HG03095 (cell line): Measurements from ENCODE around the gene RHOV.

Experiments used
- ATAC-seq: cut with Tn5 transposase; IDR thresholded peaks from one replicate; pipeline ENCODE4 v1.9.1; 2021; ENCODE audit warnings: moderate library complexity; ENCODE audit not compliant: unreplicated experiment

Gene RHOV

DNA sequence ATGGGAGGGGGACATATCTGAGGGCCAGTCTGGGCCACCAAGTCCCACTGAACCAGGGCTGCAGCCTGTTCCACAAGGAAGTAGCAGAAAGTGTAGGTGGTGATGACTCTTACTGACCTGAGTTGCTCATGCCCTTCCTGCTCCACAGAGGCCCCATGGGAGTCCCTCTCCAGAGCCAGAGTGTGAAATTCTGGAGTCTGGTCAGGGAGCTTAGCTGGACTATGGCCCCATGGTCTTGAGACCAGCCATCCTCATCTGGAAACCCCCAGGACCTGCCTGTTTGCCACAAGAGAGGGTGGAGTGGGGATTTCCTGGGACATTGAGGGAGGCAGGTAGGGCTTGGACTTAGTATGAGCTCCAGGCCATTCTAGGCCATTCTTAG is 27.2 kb downstream of the RHOV start:
- ATAC-seq, result peak; percentile 19

DNA sequence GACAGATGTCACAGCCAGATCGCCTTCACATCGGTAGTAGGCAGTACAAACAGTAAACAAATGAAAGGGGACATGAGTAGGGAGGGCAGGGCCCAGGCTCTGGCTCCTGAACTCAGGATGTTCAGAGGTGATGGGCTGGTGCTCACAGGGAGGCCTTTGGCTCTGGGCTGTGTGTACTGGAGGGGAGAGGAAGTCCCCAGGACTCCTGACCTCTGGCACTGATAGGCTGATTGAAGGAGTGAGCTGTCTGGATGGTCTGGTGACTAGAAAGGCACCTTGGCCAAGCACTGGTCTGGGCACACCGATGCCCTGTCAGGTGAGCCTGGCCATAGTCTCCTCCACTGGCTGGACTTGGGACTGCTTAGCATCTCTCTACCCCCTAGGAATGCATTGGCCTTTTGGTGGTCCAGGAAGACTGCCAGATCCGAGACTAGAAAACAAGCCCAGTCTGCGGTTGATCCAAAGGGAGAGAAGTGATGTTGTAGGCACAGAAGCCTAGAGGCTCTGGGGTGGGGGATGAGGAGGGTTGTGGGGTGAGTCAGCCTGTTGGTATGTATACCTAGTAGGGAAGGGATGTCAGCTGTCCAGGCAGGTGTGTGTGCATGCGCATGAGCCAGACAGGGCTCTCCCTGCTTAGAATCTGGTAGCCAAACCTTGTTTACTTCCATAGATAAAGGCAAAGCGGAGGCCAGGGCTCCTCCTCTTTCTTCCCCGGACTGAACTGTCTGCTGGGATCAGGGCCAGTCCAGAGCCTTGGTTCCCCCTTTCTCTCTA is 28.3 kb downstream of the RHOV start:
- no peak for ATAC-seq

DNA sequence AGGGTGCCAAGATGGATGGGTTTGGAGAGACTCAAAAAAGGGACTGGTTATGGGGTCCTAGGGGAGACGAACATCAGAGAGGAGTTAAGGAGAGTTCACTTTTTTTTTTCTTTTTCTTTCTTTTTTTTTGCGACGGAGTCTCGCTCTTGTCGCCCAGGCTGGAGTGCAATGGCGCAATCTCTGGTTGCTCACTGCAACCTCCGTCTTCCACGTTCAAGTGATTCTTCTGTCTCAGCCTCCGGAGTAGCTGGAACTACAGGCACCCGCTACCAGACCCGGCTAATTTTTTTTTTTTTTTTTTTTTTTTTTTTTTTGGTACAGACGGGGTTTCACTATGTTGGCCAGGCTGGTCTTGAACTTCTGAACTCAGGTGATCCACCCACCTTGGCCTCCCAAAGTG is 29.0 kb downstream of the RHOV start:
- ATAC-seq, result no peak

DNA sequence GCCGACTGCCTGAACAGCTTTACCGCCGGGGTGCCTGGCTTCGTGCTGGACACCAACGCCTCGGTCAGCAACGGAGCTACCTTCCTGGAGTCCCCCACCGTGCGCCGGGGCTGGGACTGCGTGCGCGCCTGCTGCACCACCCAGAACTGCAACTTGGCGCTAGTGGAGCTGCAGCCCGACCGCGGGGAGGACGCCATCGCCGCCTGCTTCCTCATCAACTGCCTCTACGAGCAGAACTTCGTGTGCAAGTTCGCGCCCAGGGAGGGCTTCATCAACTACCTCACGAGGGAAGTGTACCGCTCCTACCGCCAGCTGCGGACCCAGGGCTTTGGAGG is 29.4 kb downstream of the RHOV start:
- ATAC-seq, result no peak

DNA sequence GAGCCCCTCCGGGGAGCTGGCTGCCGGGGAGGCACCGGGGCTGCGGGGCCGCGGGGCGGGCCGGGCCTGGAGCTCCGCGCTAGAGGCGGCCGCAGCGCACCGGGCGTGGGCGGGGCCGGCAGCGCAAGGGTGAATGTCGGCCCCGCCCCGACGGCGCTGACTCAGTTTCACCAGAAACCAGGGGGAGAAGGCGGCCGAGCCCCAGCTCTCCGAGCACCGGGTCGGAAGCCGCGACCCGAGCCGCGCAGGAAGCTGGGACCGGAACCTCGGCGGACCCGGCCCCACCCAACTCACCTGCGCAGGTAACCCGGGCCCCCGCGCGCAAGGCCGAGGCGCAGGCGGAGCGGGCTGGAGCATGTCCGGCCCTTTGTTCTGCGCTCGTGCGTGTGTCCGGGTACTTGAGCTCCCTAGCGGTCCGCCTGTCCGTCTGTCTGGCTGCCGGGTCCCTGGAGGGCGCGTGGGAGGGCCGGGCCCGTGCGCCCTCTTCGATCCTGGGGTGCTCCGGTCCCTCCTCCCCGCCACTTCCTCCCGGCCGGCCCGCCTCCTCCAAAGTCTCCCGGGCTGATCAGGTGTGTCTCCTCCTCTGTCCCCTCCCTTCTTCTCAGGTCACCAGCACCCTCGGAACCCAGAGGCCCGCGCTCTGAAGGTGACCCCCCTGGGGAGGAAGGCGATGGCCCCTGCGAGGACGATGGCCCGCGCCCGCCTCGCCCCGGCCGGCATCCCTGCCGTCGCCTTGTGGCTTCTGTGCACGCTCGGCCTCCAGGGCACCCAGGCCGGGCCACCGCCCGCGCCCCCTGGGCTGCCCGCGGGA is 29.9 kb downstream of the RHOV start, which contains the start of gene SPINT1:
SPINT1 (plus strand) TSS at position 164 of the 811 bp plus-strand sequence; CDS start at position 671, 507 bp downstream.
- ATAC-seq, result no peak

DNA sequence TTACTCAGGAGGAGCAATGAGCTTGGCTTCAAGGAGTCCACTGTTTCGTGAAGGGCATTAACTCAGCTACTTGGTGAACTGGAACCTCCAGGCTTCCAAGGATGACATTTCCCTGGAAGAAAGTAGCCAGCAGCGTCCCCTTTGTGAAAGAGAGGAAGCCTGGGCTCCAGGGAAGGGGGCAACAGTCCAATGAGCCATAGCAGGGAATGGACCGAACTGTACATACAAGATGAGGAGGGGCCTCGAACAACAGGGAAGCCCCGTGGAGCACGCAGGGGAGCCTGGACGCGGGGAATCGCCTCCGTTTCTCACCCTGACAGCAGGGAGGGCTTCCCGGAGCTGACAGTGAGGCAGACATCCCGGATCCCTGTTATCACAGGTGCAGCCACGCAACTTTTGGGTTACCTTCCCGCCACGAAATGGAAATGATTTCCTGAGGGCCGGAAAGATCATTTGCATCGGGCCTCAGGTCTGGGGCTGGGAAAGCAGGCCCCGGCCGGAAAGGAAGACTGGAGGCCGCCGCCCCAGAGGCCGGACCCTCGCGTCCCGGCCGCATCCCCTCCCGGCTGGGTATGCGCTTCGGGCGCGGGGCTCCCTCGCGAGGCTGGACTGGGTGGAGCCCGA is 30.7 kb downstream of the RHOV start:
- ATAC-seq, result no peak

DNA sequence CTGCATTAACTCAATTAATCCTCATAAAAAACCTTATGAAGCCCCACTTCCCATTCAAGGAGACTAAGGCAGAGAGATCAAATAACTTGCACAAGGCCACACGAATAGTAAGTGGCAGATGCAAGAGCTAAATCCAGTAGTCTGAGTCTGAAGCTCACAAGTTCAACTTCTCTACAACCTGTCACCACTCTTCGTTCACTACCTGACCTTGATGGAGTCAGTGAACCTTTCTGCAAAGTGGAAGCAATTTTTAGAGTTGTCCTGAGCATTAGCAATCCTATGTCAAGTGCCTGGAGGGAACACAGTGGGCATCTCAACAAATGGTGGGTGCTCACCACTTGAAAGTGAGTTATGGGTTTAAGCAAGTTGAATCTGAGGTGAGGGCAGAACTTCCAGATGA is 32.3 kb downstream of the RHOV start:
- no peak for ATAC-seq

DNA sequence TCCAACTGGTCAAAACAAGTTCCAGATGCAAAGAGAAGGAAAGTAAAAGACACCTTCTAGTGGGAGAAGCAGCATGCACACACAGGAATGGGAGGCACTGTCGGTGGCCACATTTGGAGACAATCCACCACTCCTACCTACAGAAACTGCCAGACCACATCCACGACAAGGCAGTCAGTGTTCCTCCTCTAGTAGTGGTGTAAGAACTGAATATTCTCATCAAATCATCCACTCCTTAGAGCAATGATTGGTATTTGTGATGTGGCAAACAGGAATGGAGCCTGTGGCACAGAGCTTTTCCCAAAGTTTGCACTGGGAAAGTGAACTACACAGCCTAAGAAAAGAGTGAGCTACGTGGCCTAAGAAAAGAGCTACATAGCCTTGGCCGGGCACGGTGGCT is 35.3 kb downstream of the RHOV start:
- ATAC-seq, result no peak

DNA sequence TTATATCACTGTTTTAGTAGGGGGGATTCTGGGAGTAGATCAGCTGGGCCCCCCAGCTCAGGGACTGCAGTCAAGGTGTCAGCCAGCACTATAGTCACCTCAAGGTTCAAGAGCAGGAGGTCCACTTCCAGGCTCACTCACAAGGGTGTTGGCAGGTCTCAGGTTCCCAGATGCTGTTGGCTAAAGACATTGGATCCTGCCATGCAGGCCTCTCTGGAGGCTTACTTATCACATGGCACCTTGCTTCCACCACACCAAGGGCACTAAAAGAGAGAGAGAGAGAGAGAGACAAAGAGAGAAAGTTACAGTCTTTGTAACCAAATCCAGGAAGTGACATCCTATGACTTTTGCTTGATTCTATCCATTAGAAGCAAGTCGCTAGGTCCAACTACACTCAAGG is 38.0 kb downstream of the RHOV start:
- no peak for ATAC-seq

DNA sequence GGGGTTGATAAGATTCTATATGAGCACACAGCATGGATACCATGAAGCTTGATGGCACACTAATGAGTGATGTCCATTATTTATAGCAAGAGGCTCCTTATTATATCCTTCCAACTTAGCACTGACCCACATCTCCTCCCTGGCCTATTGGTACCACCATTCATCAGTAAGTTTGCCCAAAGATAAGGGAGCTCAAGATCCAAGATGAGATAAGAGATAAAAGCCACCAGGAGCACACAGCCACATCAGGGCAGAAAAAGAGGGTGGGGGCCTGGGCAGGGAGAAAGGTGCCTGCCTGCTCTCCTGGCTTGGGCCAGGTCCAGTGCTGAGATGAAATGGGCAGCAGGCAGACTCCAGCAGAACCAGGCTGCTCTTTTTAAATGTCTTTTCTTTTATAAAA is 41.1 kb downstream of the RHOV start:
- ATAC-seq, result no peak

DNA sequence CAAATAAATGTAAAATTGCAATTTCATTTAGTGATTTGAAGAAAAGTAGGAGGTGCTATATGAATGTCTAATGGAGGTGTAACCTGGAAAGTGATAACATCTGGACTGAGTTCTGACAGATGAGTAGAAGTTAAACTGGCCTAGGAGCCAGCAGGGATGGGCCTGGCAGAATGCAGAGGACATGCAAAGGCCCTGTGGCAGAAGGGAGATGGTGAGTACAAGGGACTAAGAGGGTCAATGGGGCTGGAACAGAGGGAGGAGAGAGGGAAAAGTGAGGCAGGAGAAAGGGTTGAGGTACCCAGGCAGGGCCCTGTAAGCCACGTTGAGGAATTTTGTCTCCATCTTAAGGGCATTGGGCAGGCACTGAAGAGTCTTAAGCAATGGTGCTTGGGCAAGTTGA is 42.2 kb downstream of the RHOV start:
- no peak for ATAC-seq

DNA sequence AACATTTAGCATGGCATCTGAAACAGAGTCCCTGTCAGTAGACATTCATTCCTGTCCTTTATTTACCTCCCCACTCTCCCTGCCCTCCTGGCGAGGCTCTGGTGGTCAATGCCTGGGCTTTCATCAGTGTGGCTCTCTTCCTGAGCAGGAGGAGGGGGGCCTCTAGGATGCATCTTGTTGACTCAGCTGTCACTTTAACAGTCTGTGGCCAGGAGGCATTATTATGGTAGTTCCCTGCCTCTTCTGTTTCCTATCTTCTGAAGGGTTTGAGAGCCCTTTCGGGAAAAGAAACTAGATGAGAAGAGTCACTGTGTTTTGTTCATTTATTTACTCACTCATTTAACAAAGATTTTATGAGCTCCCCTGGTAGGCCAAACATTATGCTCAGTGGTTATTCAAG is 43.1 kb downstream of the RHOV start:
- ATAC-seq, result no peak

DNA sequence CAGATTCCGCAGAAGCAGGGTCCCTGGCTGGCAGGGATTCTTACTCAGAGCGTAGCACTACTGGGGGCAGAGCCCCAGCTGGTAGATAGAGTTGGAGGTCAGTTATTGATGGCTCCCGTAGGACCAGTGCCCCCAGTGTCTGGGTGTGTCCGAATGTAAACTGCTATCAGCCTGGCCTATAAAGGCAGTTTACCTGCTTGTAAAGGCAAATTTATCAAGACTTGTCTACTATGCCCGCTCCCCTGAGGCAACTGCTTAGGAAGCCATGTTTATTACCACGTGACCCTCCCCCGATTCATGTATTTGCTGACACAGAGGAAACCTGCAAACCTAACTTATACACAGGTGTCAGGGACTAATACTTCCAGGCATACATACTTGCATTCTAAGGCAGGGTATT is 44.9 kb downstream of the RHOV start:
- no peak for ATAC-seq

DNA sequence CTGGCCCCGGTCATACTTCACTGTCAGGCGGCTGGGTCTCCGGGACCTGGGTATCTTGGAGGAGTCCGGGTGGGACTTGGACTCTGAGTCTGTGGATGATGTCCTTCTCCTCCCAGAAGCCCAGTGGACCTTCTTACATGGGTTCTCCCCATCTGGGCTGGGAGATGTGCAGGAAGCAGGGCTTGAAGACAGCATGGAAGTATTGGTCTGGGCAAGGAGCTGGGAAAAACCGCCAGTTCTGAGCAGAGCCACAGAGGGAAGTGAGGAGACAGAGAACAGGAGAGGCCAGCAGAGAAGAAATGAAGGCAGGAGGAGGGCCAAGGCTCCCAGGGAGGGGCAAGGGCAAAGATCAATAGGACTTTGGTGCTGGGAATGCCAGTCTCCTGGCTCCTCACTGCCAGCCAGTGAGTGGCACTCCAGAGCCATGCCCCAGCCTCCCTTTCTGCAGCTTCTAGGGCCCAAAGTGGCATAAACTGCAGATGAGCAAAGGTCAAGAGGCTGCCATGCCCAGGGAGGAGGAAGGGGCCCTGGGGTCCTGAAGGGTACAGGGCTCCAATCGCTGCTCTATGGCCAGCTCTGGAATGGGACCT is 45.5 kb downstream of the RHOV start, which contains the start of gene PPP1R14D:
PPP1R14D (minus strand) TSS at position 262 of the 590 bp plus-strand sequence; CDS start at position 195, 67 bp downstream.
- ATAC-seq, result no peak

DNA sequence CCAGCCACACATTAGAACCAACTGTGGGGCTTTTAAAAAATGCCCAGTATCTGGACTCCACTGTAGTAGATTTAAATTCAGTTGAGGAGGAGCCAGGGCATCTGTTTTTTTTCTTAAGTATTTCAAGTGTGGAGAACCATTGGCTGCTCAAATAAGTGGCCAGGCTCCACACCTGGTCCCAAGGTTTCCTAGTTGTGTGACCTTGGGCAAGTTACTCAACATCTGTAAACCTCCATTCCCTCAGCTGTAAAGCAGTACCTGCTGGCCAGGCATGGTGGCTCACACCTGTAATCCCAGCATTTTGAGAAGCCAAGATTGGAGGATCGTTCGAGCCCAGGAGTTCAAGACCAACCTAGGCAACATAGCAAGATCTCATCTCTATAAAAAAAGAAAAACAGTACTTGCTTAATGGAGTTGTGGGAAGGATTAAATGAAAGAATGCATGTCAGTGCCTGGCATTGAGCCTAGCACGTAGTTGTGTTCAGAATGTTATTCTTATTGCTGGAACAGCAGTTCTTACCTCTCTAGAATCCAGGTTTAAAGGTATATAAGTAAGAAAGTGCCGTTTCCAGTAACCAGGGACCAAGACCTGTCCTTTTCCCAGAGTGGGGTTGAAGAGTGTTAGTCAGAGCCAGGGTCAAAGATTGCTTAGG is 47.5 kb downstream of the RHOV start:
- ATAC-seq, result no peak

DNA sequence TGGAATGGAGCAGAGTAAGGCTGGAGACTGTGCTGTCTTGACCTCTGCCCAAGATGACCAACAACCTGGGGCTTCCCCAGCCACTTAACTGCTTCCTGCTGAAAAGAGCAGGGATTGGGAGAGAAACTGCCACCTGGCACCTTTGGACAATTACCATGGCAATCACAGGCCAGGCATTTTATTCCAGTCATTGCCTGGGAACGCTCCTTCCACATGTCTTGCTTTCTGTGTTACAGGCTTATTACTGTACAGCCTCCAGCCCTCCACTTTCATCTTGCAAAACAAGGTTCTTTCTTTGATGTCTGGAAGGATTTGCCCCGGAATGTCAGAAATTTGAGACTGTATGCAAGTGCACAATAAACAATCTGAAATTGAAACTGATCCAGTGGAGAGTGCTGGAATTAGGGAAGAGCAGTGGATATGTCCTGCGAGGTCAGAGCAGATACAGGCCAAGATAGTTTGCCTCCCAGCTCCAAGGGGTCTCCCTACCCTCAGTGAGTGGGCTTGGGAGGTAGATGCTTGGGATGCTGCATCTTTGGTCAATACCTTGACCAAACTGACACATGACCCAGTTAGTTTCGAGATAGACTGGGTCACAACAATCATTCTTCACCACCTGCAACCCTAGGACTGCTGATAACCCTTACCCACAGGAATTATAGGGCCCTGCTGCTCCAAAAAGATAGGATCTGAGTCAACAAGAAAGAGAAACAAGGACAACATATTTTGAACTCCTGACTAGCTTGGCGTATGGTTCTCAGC is 48.2 kb downstream of the RHOV start:
- ATAC-seq, result no peak

DNA sequence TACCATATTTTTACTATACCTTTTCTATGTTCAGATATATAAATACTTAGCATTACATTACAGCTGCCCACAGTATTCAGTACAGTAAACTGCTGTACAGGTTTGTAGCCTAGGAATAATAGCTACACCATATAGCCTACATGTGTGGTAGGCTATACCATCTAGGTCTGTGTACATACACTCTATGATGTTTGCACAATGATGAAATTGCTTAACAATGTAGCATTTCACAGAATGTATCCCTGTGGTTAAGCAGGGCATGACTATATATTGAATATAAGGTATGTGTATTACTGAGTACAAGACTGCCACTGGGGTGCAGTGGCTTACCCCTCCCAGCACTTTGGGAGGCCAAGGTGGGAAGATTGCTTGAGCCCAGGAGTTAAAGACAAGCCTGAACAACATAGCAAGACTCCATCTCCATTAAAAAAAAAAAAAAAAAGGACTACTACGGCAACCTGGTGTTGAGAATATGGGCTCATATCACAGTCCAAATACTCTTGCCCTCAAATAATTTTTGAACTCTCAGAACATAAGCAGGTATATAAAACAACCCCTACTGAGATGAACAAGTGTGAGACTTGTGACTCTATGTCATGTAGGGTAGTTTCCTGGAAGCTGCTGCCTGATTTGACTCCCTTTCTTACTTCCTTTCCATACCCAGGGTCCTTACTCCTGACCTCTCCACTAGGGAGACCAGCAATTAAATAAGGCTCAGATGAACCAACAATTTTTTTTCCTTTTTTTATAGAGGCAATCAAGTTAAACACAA is 50.3 kb downstream of the RHOV start:
- ATAC-seq, result no peak
